GM21515 (cell line): ENCODE data around the gene TACC3.

Experiments
- ATAC-seq: cut with Tn5 transposase; IDR thresholded peaks from one replicate; pipeline ENCODE4 v1.9.1; 2021; ENCODE audit not compliant: unreplicated experiment

TACC3 gene

DNA sequence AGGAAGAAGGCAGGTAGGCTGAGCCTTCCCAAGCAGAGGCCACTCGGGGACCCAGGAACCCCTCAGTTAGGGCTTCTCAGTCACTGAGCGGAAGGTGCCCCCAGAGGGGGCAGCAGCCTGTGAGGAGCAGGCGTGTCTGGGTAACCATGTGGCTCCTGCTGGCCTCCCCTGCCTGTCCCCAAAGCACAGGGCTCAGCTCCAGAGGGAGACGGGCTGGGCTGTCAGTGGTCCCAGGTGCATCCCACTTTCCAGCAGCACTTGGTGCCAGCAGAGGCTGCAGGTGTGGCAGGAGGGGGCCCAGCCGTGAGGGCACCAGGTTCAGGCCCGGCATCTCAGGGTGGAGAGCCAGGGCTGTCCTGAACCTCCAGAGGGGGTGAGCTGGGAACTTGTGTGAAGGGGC, 22.7 kb downstream of the TACC3 start:
- ATAC-seq: no peak

DNA sequence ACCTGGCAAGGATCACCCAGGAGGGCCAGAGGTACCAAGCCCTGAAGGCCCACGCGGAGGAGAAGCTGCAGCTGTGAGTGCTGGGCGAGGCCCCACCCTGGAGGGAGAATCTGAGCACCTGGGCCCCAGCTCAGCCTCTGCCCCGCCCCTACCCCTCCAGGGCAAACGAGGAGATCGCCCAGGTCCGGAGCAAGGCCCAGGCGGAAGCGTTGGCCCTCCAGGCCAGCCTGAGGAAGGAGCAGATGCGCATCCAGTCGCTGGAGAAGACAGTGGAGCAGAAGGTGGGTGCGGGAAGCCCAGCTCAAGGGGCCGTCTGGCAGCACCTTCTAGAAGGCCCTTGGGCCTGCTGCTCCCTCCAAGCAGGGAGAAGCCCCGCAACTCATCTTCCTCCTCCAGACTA, 23.2 kb downstream of the TACC3 start:
- ATAC-seq: no peak

DNA sequence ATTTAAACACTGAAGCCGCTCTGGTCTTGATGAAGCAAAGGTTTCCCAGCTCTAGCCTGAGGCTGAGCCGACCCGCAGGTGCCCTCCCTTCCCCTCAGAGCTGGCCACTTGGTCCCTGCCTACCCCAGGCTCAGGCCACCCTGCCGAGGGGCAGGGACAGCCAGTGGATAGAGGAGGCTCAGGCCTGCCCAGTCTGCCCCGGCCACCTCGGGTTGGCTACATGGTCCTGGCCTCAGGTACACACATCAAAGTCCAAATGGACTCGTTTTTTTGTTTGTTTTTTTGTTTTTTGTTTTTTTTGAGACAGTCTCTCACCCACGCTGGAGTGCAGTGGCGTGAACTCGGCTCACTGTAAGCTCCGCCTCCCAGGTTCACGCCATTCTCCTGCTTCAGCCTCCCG, 23.8 kb downstream of the TACC3 start:
- no peak for ATAC-seq

DNA sequence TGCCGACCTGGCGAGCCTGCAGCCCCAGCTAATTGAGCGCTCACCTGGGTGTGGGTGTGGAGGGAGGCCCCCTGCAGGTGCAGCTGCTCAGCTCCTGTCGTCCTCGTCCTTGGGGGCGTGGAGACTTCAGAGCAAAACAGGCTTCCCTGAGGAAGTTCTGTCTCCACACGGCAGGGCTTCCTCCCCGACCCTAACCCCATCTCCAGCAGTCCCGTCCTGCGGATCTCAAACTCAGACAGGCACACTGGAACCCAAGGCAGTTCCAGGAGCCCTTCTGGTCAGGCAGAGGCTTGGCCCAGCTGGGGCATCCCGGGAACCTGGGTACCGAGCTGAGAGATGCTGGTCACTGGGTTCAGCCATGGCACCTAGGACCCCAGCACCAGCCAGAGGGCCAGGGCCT, 24.4 kb downstream of the TACC3 start:
- no peak for ATAC-seq

DNA sequence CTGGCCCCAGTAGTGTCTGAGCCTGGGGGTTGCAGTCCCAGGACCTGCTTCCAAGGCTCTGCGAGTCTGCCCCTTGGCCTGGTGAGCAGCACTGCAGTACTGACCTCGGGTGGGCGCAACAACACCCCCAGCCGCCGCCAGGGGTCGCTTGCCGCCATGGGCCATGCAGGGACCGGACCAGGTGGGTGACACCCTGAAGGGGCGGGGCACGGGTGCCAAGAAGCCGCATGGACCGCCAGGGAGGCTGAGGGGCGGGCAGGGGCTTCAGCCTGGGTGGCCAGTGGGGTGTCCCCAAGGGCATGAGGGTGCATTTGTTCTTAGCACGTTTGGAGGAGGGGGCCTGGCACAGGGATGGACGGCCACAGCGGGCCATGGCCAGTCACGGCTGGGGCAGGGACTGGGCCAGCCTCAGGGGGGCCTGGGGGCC, 25.0 kb downstream of the TACC3 start:
- ATAC-seq: peak; percentile 50

DNA sequence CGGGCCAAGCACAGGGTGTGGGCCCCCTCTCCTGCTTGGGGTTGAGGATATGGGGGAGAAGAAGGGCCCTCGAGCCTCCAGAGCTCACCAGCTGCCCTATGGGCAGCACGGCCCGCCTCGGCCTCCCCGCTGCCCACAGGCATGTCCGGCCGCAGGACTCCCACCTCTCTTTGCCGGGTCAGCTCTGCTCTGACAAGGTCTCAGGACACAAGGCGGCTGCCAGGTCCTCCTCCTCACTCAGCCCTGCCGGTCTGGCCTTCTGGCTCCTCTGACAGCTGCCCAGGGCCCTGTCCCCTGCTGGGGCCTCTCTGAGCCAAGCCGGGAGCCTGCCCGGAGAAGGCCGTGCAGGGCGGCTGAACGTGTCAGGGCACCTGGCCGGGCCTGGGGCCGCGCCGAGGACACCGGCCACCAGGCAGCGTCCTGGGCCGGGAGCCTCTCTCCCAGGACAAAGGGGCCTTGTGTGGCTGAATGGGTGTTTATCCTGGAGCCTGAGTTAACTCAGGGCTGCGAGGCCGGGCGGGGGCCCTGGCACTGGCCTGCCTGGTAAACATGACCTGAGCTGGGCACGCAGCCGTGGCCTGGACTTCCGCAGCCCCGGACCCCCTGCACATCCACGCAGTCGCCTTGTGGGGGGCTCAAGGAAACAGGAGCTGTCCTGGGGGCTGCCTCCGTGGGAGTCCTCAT, 25.7 kb downstream of the TACC3 start:
- no peak for ATAC-seq

DNA sequence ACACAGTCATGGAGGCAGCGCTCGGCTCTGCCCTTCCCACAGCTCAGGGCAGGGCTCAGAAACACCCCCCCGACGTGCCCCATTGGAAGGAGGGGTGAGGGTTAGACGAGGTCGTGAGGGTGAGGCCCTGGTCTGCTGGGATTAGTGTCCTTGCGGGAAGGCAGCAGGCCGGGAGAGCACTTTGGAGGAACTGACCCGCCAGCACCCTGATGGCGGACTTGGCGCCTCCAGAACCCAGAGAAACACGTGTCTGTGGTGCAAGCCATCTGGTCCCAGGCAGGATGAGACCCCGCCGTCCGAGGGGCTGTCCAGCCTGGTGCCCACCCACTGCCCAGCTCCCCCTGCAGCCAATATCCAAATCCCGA, 26.3 kb downstream of the TACC3 start:
- ATAC-seq: no peak

DNA sequence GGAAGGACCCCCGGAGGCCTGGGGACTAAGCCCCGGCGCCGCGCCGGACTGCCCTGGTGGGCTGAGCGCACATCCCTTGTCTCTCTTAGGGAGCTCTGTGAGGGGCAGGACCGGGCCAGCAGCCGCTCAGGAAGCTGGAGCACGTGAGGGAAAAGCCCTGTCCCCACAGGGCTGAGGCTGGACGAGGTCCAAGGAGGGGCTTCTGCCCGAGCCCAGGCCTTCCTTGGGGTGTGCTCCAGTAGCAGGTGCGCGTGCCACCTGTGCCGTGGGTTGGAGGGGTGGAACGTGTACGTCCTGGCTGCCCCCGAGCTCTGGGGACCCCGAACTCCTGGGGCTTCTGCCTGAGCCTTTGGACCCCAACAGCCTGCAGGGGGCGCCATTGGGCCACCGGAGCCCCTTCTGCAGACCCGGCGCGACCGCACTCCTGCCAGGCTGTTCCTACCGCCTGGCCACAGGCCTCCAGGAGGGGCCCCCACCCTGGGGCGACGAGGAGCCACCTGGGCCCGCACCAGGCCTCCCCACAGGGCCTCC, 27.2 kb downstream of the TACC3 start:
- no peak for ATAC-seq

DNA sequence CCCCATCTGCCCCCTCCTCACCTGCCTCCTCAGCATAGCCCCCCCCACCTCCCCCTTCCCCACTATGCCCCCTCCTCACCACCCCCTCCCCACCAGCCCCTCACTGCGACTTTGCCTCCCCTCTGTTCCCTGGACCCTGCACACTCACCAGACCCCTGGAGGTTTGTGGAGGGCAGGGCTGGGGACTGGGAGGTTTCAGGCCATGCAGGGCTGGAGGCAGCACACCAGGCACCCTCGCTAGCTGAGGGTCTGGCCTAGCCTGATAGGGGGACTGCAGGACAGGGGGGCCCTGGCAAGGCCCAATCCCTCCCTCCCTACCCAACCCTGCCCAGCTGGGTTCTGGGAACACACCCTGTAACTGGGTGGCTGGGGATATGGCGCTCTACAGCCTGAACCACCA, 28.0 kb downstream of the TACC3 start:
- no peak for ATAC-seq

DNA sequence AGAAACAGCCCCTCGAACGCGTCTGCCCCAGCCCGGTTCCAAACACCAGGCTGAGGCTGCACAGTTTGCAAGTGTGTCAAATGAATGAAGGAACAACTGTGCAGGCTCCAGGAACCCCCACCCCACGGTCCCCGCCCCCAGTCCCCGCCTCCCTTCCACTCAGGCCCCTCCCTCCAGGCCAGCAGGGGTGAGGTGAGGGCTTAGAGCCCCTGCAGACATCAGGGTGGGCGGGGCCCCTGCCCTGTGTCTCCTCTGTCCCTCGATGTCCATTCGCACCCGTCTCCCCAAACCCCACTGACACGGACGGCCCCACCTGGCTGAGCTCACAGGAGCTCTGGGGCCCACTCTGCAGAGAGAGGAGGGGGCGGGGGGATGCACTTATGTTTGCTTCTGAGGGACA, 28.5 kb downstream of the TACC3 start:
- no peak for ATAC-seq

DNA sequence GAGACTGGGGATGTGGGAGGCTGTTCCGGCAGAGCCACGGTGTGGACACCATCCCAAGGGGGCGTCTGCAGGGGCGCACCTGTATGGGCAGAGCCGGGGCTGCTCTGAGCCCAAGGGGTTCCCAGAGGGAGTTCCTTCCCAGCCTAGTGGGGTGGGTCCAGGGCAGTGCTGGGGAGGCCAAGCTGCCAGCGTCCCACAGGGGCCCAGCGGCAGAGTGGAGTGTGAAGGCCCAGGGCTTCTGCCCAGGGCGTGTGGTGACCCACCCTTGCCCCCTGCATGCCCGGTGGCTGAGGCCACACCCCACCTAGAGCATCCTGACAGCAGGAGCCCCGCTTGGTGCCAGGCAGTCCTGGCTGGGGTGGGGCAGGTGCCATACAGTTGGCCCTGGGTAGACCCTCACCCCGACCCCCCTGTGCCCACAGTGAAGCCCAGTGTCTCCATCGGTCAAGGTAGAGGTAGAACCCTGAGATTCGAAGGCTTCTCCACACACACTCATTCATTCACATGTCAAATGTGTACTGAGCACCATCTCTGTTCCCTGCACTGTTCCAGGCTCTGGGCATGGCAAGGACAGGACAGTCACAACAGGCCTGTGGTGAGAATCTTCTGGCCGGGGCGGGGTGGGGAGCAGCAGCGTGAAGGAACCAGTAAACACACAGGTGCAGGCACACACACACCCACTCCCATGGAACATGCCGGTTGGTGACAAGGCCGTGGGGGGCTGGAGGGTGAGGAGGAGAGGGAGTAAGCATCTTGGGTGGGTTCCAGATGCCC, 29.2 kb downstream of the TACC3 start:
- ATAC-seq: no peak

DNA sequence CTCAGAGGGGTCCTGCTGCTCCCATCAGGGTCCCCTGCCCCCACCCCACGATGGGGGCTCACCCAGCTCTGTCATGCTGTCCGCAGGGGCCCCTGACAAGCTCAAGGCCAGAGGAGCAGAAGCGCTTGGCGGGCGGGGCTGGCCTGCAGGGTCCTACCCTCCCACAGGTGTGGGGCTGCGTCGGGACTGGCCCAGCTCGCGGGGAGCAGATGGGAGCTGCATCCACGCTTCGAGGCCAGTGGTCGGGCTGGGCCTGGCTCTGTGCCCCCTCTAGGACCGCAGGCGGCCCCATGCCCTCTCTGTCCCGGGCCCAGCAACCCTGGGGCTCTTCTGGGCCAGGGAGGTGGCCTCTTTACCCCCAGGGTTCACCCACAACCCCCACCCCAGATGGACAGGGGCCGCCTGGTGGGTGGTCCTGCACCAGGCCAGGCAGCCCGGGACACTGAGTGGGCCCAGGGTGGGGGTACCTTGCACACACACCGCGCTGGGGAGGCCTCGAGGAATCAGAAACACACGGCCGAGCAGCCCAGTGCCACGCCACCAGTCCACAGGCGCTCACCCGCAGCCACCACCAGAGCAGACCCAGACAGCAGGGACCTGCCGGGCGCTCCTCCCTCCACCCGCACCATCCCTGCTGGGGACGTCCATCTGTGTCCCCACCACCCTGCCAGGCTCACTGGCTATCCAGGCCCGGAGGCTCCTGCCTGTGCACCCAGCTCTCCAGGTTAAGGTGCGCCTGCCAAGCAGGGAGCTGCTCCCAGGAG, 30.0 kb downstream of the TACC3 start:
- ATAC-seq: no peak

DNA sequence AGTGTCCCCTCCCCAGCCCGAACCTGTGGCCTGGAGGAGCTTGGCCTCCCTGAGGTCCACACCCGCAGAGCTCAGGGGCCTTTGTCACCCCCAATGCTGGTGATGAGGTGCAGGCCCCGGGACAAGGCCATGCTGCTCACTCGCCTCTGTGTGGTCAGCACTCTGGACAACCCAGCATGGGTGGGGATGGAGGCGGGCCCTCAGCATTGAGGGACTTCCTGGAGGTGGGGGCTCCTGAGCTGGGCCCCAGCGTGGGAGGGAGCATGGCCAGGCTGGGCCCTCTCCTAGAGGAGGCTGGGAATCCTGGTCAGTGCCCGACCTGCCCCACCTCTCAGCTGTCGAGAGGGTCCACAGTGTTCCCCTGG, 30.6 kb downstream of the TACC3 start:
- ATAC-seq: no peak

DNA sequence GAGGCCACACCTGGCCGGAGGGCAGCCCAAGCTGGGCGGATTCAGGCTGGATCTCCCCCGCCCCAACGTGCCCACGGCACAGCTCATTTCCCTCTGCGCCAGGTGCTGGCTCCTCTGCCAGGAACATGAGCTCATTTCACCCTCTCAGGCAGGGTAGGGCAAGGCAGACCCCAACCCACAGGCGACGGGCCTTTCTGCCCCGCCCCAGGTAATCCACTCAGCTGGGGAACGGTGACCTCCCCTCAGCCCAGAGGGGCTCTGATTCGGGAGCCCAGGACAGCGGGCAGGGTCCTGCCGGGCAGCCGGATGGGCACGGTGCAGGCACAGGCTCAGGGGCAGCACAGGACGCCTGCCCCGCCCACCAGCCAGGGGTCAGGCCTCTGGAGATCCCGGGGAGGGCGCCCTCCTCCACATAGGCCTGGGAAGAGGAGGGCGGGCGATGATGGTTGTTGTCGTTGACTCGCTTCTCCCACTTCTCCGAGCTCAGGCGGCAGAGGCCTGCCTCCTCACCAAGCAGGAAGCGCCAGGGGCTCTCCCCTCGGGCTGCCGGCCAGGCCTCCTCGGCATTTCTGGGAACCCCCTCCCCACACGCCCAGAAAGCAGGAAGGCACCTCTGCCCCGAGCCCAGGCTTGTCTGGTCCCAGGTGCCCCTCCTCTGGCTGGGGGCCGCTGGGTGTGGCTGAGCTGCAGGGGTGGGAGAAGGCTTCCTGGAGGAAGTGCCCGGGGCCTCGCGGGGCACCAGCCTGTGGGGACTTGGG, 31.1 kb downstream of the TACC3 start:
- no peak for ATAC-seq

DNA sequence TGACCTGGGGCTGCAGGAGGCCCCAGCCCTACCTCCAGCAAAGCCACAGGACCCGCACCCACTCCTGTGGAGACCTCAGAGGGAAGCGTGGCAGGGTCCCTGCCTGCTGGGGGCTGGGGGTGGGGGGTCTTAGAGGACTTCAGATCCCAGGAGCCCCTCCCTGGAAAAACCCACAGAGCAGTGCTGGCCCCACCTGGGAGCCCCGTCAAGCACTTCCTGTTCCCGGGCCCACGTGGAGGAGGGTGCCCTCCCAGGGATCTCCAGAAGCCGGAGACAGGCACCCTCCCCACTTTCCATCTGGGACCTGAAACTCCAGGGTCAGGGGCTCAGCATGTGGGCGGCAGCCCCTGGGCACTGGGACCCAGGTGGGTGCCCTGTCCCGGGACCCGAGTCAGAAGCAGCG, 32.0 kb downstream of the TACC3 start:
- no peak for ATAC-seq

DNA sequence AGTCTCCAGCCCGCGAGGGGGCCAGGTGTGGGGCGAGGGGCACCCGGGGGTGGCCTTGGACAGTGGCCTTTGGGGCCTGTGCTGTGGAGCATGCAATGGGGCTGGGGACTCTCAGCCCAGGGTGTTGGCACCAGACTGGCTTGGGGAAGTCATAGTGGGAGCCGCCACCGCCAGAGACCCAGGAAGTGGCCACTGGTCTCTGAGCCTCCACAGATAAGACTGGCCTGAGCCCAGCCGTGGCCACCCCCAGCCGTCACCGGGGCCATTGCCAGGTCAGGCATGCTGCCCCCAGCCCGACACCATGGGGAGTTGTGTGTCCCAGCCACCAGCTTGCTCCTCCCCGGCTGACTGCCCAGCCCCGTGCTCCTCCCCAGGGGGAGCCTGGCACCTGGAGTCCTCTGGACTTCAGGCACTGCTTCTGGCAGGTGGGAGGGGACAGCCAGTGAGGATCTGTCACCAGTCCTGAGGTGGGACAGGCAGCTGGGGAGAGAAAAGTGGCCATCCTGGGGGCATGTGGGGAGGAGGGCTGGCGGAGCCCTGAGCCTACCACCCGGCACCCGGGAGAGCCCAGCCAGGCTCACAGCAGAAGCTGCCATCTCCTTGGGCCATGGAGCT, 32.5 kb downstream of the TACC3 start:
- no peak for ATAC-seq

DNA sequence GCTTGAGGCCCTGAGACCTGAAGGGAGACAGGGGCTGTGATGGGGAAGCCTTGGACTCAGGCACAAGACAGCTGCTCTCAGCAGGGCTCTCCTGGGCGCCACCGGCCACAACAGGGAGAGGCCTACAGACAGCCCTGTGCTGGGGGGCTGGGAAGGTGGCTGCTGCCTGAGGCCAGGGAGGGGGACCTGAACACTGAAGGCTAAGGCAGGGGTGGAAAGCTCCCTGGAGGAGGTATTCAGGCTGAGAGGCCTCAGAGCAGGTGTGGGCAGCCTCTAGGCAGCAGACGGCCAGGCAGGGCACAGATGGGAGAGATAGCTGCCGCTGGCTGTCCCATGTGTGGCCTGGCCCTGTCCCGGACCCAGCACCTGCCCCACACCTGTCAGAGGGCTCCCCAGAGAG, 33.0 kb downstream of the TACC3 start:
- no peak for ATAC-seq

DNA sequence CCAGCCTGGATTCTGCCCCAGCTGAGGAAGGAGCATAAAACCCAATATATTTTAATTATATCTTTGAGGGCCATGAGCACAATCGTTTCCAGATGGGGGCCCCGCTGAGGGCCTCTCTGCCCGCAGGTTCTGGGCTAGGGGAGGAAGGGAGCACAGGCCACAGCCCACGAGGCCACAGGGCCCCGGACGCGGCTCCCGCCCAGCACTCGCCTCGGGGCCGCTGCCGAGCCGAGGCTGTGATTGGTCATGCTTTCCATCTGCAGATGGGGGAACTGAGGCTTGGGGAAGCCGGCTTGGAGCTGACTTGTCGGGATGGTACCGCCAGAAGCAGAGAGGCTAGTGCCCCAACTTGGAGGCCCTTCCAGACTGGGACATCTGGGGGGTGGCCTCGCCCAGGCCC, 34.0 kb downstream of the TACC3 start:
- no peak for ATAC-seq

DNA sequence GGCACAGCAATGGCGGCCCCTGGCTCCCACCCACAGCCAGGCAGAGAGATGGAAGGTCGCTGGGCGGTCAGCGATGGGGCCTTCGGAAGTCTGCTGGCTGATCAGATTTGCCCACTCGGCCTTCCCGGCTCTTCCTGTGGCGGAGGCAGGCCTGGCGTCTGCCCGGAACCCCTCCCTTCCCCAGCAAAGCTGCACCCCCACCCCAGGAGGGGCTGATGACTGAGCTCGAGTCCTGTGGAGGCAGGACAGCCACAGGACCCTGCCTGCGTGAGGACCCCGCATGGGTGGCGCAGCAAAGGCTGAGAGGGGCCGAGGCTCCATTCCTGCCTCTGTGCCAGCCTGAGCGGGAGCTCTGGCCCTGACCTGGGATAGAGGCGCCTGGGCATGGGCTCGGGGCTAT, 34.8 kb downstream of the TACC3 start:
- no peak for ATAC-seq

DNA sequence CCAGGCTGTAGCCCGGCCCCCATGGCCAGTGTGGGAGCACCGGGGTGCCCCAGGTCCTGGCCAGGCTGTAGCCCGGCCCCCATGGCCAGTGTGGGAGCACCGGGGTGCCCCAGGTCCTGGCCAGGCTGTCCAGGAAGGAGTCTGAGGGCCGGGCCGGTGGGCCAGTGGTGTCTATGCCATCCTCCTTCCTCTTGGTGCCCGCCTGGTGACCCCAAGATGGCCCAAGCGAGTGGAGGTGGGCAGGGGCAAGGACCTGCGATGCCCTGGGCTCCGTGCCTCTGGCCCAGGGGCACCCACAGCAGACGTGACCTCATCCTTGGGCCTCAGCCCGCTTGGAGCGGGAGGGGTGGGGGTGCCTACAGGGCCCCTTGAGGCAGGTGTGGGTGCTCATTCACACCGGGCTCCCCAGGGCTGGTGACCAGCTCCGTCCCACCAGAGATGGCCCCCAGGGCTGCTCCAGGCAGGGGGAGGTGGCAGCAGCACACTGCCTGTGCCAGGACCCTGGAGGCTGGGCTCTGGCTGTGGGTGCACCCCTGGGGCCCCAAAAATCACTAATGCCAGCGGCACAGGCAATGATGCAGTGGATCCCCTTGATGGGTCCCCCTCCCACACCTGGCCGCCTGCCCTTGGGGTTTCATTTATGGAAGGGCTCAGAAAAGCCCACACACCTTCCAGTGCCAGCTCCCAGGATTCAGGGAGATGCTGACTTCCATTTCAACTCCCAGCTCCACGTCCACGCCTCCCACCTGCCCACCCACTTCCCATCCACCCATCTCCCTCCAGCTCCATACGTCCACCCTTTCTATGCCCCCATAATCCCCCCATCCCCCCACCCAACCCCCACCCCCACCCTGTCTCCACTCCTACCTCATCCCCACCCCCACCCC, 35.8 kb downstream of the TACC3 start:
- no peak for ATAC-seq
